H1 (cell line): ENCODE measurements around the gene ADPRS.

Experiments
- EZH2 ChIP-seq: fragments of 200-600 bp; sonication (generic); IDR thresholded peaks from 2 replicates; pipeline ENCODE4 v1.7.1; 2012; ENCODE audit warnings: low read depth, mild to moderate bottlenecking, moderate library complexity, low read length, inconsistent platforms; ENCODE audit not compliant: severe bottlenecking
- HDAC2 ChIP-seq, 2 experiments: fragments of 300-600 bp in 1 of 2; sonication (generic) in 1 of 2; IDR thresholded peaks; 2 replicates each; pipeline ENCODE4 v1.6.1; 2011 to 2012; ENCODE audit warnings: low read depth in 2 of 2, low read length in 2 of 2, mild to moderate bottlenecking in 2 of 2, moderate library complexity in 2 of 2, borderline replicate concordance in 1 of 2, inconsistent platforms in 1 of 2
- POLR2AphosphoS5 ChIP-seq: IDR thresholded peaks from 2 replicates; pipeline ENCODE4 v1.6.1; 2011; ENCODE audit warnings: low read depth, low read length
- SIN3A ChIP-seq, 2 experiments: IDR thresholded peaks in 1 of 2; conservative IDR thresholded peaks in 1 of 2; 2 replicates each; pipeline ENCODE4 v1.6.1; 2011 to 2012; ENCODE audit warnings: low read length in 2 of 2, improper control_type of control experiment in 1 of 2, low read depth in 1 of 2, mild to moderate bottlenecking in 1 of 2
- TF ChIP-seq, protein P1 (sequence below): IDR thresholded peaks from 2 replicates; pipeline ENCODE4 v1.6.1; 2011; ENCODE audit warnings: low read length, improper control_type of control experiment
- TF ChIP-seq, protein P2 (sequence below), 3 experiments: IDR thresholded peaks; 1 replicate in 2 of 3; 2 replicates in 1 of 3; pipeline versions ENCODE4 v1.5.1 to v1.6.1; 2011; ENCODE audit warnings: low read length in 3 of 3, mild to moderate bottlenecking in 3 of 3, inconsistent platforms in 2 of 3, low read depth in 1 of 3, moderate library complexity in 1 of 3; ENCODE audit not compliant: insufficient read depth in 1 of 3; ENCODE audit errors: control extremely low read depth in 1 of 3

DNA sequence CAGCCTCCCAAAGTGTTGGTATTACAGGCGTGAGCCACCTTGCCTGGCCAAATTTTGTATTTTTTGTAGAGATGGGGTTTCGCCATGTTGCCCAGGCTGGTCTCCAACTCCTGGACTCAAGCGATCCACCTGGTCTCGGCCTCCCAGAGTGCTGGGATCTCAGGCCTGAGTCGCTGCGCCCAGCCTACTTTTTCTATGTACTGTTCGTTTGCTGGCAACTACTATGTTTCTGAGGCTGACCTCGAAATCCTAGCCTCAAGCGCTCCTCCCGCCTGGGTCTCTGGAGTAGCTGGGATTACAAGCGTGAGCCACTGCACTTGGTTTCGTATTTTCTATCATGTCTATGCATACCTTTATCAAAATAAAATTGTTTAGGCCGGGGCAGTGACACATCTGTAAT lies 5.5 kb upstream of the ADPRS start:
- TF ChIP-seq SIN3A (conservative IDR thresholded peaks at IDR 0.05 in 1 of 2, IDR thresholded peaks at IDR 0.05 in 1 of 2; ENCODE audit: low read depth in 1 of 2, low read length in 2 of 2): no peak
- TF ChIP-seq, protein P1, sequence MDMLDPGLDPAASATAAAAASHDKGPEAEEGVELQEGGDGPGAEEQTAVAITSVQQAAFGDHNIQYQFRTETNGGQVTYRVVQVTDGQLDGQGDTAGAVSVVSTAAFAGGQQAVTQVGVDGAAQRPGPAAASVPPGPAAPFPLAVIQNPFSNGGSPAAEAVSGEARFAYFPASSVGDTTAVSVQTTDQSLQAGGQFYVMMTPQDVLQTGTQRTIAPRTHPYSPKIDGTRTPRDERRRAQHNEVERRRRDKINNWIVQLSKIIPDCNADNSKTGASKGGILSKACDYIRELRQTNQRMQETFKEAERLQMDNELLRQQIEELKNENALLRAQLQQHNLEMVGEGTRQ: no peak
- TF ChIP-seq, protein P2, sequence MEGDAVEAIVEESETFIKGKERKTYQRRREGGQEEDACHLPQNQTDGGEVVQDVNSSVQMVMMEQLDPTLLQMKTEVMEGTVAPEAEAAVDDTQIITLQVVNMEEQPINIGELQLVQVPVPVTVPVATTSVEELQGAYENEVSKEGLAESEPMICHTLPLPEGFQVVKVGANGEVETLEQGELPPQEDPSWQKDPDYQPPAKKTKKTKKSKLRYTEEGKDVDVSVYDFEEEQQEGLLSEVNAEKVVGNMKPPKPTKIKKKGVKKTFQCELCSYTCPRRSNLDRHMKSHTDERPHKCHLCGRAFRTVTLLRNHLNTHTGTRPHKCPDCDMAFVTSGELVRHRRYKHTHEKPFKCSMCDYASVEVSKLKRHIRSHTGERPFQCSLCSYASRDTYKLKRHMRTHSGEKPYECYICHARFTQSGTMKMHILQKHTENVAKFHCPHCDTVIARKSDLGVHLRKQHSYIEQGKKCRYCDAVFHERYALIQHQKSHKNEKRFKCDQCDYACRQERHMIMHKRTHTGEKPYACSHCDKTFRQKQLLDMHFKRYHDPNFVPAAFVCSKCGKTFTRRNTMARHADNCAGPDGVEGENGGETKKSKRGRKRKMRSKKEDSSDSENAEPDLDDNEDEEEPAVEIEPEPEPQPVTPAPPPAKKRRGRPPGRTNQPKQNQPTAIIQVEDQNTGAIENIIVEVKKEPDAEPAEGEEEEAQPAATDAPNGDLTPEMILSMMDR (IDR thresholded peaks at IDR 0.05; ENCODE audit: control extremely low read depth in 1 of 3, insufficient read depth in 1 of 3, low read depth in 1 of 3, low read length in 3 of 3): no peak
- no peak for TF ChIP-seq EZH2
- no peak for TF ChIP-seq POLR2AphosphoS5
- no peak for TF ChIP-seq HDAC2 (IDR thresholded peaks at IDR 0.05; ENCODE audit: borderline replicate concordance in 1 of 2, low read depth in 2 of 2, low read length in 2 of 2)
